BLaER1 (cell line): ENCODE measurements around the gene KLF7.

Experiments used
- H3K27ac ChIP-seq: shearing (Covaris generic); formaldehyde crosslinking; 2 replicates; pipeline ENCODE4 v1.8.1; 2022
- H3K27me3 ChIP-seq: shearing (Covaris generic); formaldehyde crosslinking; 2 replicates; pipeline ENCODE4 v1.8.1; 2022
- H3K36me3 ChIP-seq: shearing (Covaris generic); formaldehyde crosslinking; 2 replicates; pipeline ENCODE4 v1.8.1; 2022
- H3K4me1 ChIP-seq: shearing (Covaris generic); formaldehyde crosslinking; 2 replicates; pipeline ENCODE4 v1.8.1; 2022
- H3K4me2 ChIP-seq: shearing (Covaris generic); formaldehyde crosslinking; 2 replicates; pipeline ENCODE4 v1.8.1; 2022
- H3K4me3 ChIP-seq: shearing (Covaris generic); formaldehyde crosslinking; 2 replicates; pipeline ENCODE4 v1.8.1; 2022
- H3K9ac ChIP-seq: shearing (Covaris generic); formaldehyde crosslinking; 2 replicates; pipeline ENCODE4 v1.8.1; 2022
- H3K9me3 ChIP-seq: shearing (Covaris generic); formaldehyde crosslinking; 2 replicates; pipeline ENCODE4 v1.8.1; 2022
- H4K20me1 ChIP-seq: shearing (Covaris generic); formaldehyde crosslinking; 2 replicates; pipeline ENCODE4 v1.8.1; 2022
- Cebpa-rat ChIP-seq: shearing (Covaris generic); IDR thresholded peaks from 2 replicates; pipeline ENCODE4 v1.8.1; 2022

Gene KLF7

GRCh38 chr2:207097278-207097677 lies 68.5 kb downstream of the KLF7 start:
- no peaks in the 10 kb centered on the region for H3K36me3 ChIP-seq
- H4K20me1 ChIP-seq = no peaks in the 10 kb centered on the region
- H3K27me3 ChIP-seq = no peaks in the 10 kb centered on the region
- H3K4me1 ChIP-seq = no peaks in the 10 kb centered on the region
- H3K4me2 ChIP-seq = no peak overlapping the region
- 0 out of 2 replicates have a peak, but pooled peaks cover under 1% of the 10 kb centered on the region for H3K9me3 ChIP-seq
- H3K27ac ChIP-seq = no peak overlapping the region
- TF ChIP-seq Cebpa-rat = no peak
- no peak overlapping the region for H3K9ac ChIP-seq
- no peak overlapping the region for H3K4me3 ChIP-seq

- no peak for TF ChIP-seq Cebpa-rat
- Histone ChIP-seq H3K9me3 (peaks cover 6% of the 10 kb centered on the region; the same call in 1 of the 2 replicates), H3K4me3 (no peak overlapping the region), H3K9ac (no peak overlapping the region), H3K4me1 (peaks cover 4% of the 10 kb centered on the region), H4K20me1 (no peaks in the 10 kb centered on the region), H3K27ac (no peak overlapping the region), H3K36me3 (no peaks in the 10 kb centered on the region), H3K4me2 (no peak overlapping the region), H3K27me3 (no peaks in the 10 kb centered on the region)
Measured at GRCh38 chr2:207095963-207096362, 69.8 kb downstream of the KLF7 start.

DNA sequence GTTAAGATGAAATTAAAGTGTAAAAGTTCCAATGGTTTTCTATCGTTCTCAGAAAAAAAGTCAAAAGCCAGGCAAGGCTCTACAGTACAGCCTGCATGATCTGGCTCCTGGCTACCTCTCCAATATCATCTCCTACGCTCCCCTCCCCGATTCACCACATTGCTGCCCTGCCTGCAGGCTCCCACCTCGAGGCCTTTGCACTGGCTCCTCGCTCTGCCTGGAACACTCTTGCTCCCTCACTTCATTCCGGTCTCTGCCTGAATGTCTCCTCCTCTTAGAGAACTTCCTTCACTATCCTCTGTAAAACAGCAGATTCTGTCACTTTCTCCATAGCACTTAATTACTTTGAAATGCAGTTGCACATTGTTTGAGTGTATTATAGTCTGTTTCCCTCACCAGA lies 72.5 kb downstream of the KLF7 start:
- no peak overlapping the region for H3K4me3 ChIP-seq
- no peaks in the 10 kb centered on the region for H4K20me1 ChIP-seq
- H3K9ac ChIP-seq = no peak overlapping the region
- peaks cover 31% of the 10 kb centered on the region for H3K4me1 ChIP-seq
- peaks cover 6% of the 10 kb centered on the region; the same call in 1 of the 2 replicates for H3K9me3 ChIP-seq
- H3K36me3 ChIP-seq = no peaks in the 10 kb centered on the region
- no peaks in the 10 kb centered on the region for H3K27me3 ChIP-seq
- H3K27ac ChIP-seq = no peak overlapping the region
- H3K4me2 ChIP-seq = no peak overlapping the region
- no peak for TF ChIP-seq Cebpa-rat

DNA sequence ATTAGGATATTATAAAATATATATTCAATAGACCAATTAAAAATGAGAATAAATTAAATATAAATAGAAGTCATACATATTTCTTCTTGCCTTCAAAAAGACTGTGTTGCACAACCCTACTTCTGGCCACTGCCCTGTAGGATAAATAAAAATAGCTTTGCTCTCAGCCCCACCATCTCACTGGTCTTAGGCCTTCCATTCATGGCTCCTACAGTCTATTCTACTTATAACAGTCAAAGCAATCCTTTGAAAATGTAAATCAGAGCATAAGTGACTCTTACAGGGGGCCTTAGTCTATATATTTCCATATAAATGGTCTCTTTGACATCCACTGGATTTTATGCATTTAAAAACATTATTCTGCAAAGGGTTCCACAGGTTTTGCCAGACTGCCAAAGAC lies 72.9 kb downstream of the KLF7 start:
- Histone ChIP-seq H3K4me3 (no peak overlapping the region), H3K9me3 (peaks cover 6% of the 10 kb centered on the region; the same call in 1 of the 2 replicates), H3K36me3 (no peaks in the 10 kb centered on the region), H3K27ac (no peak overlapping the region), H3K4me1 (peaks cover 35% of the 10 kb centered on the region), H3K4me2 (no peak overlapping the region), H3K9ac (no peak overlapping the region), H4K20me1 (no peaks in the 10 kb centered on the region), H3K27me3 (no peaks in the 10 kb centered on the region)
- no peak for TF ChIP-seq Cebpa-rat

- Histone ChIP-seq H3K9me3 (peaks cover 6% of the 10 kb centered on the region; the same call in 1 of the 2 replicates), H3K4me2 (no peak overlapping the region), H3K36me3 (no peaks in the 10 kb centered on the region), H3K27ac (no peak overlapping the region), H3K9ac (no peak overlapping the region), H3K4me1 (peaks cover 35% of the 10 kb centered on the region), H3K27me3 (no peaks in the 10 kb centered on the region), H3K4me3 (no peak overlapping the region), H4K20me1 (no peaks in the 10 kb centered on the region)
- TF ChIP-seq Cebpa-rat = no peak
Measured at GRCh38 chr2:207091928-207092327, 73.8 kb downstream of the KLF7 start.

DNA sequence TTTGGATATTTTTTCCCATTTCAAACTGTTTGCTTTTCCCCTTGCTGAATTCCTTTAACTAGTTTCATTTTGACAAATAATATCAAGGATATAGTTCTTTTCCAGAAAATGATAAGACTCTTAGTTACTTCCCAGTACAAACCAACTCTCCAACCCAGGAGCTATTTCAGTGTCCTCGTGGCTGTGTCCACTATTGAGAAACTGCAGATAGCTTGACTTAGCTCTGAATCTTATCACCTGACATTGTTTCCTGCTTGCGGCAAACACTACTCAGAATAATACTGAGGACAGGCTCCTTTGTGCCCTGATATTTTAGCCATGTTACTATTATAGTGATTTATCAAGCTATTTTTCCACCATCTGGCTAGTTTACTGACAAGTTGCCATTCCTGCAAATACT lies 74.6 kb downstream of the KLF7 start:
- H3K9ac ChIP-seq = no peak overlapping the region
- H3K4me2 ChIP-seq = peak overlapping the region; percentile 71; the same call in 1 of the 2 replicates
- no peaks in the 10 kb centered on the region for H4K20me1 ChIP-seq

GRCh38 chr2:207090389-207090788 lies 75.4 kb downstream of the KLF7 start:
- H3K4me1 ChIP-seq = peaks cover 35% of the 10 kb centered on the region
- no peak for TF ChIP-seq Cebpa-rat
- H3K9ac ChIP-seq = no peak overlapping the region
- H3K27me3 ChIP-seq = no peaks in the 10 kb centered on the region
- H3K4me3 ChIP-seq = no peak overlapping the region
- peak overlapping the region; percentile 7 for H3K27ac ChIP-seq
- H3K9me3 ChIP-seq = peaks cover 6% of the 10 kb centered on the region; the same call in 1 of the 2 replicates
- H3K4me2 ChIP-seq = peak overlapping the region; percentile 71
- no peaks in the 10 kb centered on the region for H4K20me1 ChIP-seq
- no peaks in the 10 kb centered on the region for H3K36me3 ChIP-seq

More for the DNA sequence above, 74.6 kb downstream of the KLF7 start:
- no peak overlapping the region for H3K4me3 ChIP-seq
- no peaks in the 10 kb centered on the region for H3K27me3 ChIP-seq
- H3K36me3 ChIP-seq = no peaks in the 10 kb centered on the region
- TF ChIP-seq Cebpa-rat = no peak
- peaks cover 35% of the 10 kb centered on the region for H3K4me1 ChIP-seq
- no peak overlapping the region for H3K27ac ChIP-seq
- peaks cover 6% of the 10 kb centered on the region; the same call in 1 of the 2 replicates for H3K9me3 ChIP-seq

DNA sequence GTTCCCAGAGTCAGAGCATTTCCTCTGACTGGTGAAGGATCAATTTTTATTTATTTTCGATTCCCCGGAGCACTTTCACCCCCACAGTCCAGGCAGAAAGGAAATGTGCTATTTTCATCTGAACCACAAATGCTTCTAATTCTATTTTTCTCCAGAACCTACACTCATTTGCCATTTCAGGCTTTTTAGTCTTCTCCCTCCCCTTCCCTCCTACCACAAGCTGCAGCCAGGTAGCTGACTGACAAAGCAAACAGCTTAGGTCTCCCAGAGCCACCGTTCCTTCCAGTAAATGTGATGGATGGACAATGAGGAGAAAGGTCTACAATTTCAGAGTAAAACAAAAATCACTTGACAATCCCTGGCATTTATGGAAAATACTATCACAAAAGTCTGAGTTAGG lies 76.9 kb downstream of the KLF7 start:
- no peaks in the 10 kb centered on the region for H4K20me1 ChIP-seq
- peaks cover 35% of the 10 kb centered on the region for H3K4me1 ChIP-seq
- no peak overlapping the region for H3K27ac ChIP-seq
- peak overlapping the region; percentile 71 for H3K4me2 ChIP-seq
- H3K9ac ChIP-seq = peak overlapping the region; percentile 13; the same call in 1 of the 2 replicates
- no peaks in the 10 kb centered on the region for H3K27me3 ChIP-seq
- H3K9me3 ChIP-seq = peaks cover 6% of the 10 kb centered on the region; the same call in 1 of the 2 replicates
- no peak overlapping the region for H3K4me3 ChIP-seq
- TF ChIP-seq Cebpa-rat = no peak
- H3K36me3 ChIP-seq = no peaks in the 10 kb centered on the region

DNA sequence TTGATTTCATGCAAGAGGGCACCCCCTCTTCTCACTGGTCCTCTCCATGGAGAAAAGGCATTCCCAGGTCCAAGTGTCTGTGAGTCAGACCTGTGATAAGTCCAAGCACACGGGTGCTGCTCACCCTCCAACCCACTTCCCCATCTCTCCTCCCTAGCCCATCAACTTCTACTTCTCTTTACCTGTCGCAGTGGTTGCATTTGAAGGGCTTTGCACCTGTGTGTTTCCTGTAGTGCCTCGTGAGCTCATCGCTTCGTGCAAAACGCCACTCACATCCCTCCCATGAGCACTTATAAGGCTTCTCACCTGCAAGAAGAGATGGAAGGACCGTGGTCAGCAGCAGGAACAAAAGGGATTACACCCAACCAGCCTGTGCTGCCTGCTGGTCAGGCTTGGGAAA lies 77.5 kb downstream of the KLF7 start:
- Histone ChIP-seq H3K9ac (no peak overlapping the region; the same call in 1 of the 2 replicates), H3K4me1 (peaks cover 35% of the 10 kb centered on the region), H3K27ac (no peak overlapping the region), H3K9me3 (peaks cover 6% of the 10 kb centered on the region; the same call in 1 of the 2 replicates), H3K4me2 (peak overlapping the region; percentile 71), H3K36me3 (no peaks in the 10 kb centered on the region), H4K20me1 (no peaks in the 10 kb centered on the region), H3K4me3 (no peak overlapping the region), H3K27me3 (no peaks in the 10 kb centered on the region)
- TF ChIP-seq Cebpa-rat = no peak

DNA sequence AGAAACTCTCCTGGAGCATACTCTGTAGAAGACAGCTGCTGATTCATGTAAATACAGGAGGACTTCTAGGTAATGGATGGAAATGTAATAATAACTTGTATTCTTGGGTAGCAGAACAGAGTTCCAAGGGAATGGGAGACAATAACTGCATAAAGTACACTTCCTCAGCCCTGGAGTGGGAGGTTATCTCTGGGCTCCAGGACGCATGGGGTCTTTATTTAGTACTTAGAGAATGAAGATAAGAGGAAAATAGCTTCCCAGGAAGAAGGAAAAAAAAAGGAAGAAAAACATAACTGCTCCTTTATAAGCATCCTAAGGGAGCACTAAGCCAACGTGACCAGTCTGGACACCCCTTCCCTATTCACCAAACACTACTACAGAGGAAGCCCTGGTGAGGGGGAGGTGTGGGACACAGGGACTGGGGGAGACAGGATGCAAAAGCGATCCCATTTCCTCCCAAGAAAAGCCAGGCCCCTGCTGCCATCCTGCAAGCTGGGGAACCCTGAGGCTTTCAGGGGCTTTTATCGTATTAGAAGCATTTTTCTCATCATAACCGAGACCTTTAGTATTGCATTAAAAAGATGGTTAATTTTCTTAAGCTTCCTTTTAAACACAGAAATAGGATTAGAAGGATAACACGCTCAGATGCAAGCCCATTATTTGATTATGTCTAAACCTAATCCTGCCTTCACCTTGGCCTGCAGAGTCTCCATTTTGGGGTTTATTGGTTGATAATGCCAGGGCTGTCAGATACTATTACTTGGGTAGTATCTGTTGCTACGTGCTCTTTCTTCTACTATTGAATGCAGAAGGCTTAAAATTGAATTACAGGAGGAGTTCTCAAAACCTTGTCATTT lies 78.5 kb downstream of the KLF7 start:
- Histone ChIP-seq H3K27me3 (no peaks in the 10 kb centered on the region), H3K4me2 (no peak overlapping the region), H3K9ac (no peak overlapping the region), H3K4me1 (peaks cover 35% of the 10 kb centered on the region), H3K9me3 (peaks cover 6% of the 10 kb centered on the region; the same call in 1 of the 2 replicates), H3K27ac (no peak overlapping the region), H3K36me3 (no peaks in the 10 kb centered on the region), H4K20me1 (no peaks in the 10 kb centered on the region), H3K4me3 (no peak overlapping the region)
- TF ChIP-seq Cebpa-rat = no peak
